HG02763 (cell line): Measurements from ENCODE around the gene OBP2B.
"Not testable (repeated sequence)": the region's sequence is repeated elsewhere in the genome, so short reads cannot be mapped to it uniquely, and the experiment has no call there.

Experiments used
- ATAC-seq: cut with Tn5 transposase; IDR thresholded peaks from one replicate; pipeline ENCODE4 v1.9.1; 2021; ENCODE audit warnings: mild to moderate bottlenecking, moderate library complexity; ENCODE audit not compliant: unreplicated experiment

The OBP2B gene

GRCh38 chr9:133223159-133223756 is 14.2 kb upstream of the OBP2B start:
- ATAC-seq = not testable (repeated sequence)

- not testable (repeated sequence) for ATAC-seq
These were observed 12.9 kb upstream of the OBP2B start for GRCh38 chr9:133221994-133222393.

- ATAC-seq = no peak
These were observed 12.2 kb upstream of the OBP2B start for GRCh38 chr9:133221177-133221809.

GRCh38 chr9:133218049-133218975 is 9.3 kb upstream of the OBP2B start:
- ATAC-seq = not testable (repeated sequence)

- ATAC-seq = not testable (repeated sequence)
These were observed 8.4 kb upstream of the OBP2B start for GRCh38 chr9:133217333-133217988.

GRCh38 chr9:133214276-133214675 is 5.2 kb upstream of the OBP2B start:
- ATAC-seq = not testable (repeated sequence)

GRCh38 chr9:133210609-133211008 is 1.6 kb upstream of the OBP2B start:
- no peak for ATAC-seq

GRCh38 chr9:133210202-133210532 is 1.1 kb upstream of the OBP2B start:
- no peak for ATAC-seq

- not testable (repeated sequence) for ATAC-seq
These were observed 514 bp upstream of the OBP2B start for GRCh38 chr9:133209327-133210201.

GRCh38 chr9:133208171-133208879 is 725 bp downstream of the OBP2B start:
- not testable (repeated sequence) for ATAC-seq

GRCh38 chr9:133207540-133208170 is 1.4 kb downstream of the OBP2B start:
- no peak for ATAC-seq

- no peak for ATAC-seq
These were observed 2.0 kb downstream of the OBP2B start for GRCh38 chr9:133207021-133207531.

- ATAC-seq = no peak
These were observed 2.8 kb downstream of the OBP2B start for GRCh38 chr9:133205996-133206931.

- not testable (repeated sequence) for ATAC-seq
These were observed 3.6 kb downstream of the OBP2B start for GRCh38 chr9:133205481-133205887.

GRCh38 chr9:133204993-133205336 is 4.1 kb downstream of the OBP2B start:
- no peak for ATAC-seq

GRCh38 chr9:133204335-133204992 is 4.6 kb downstream of the OBP2B start:
- ATAC-seq = no peak

GRCh38 chr9:133203506-133204075 is 5.5 kb downstream of the OBP2B start:
- no peak for ATAC-seq
